Gastrocnemius medialis (tissue), 4 donors: ENCODE results near the gene TGFB3. TPM values are rescaled to one million over a fixed set of nuclear protein-coding genes. Genes with fewer than 3 reads are reported as not detected.
"Not testable (repeated sequence)": the region's sequence is repeated elsewhere in the genome, so short reads cannot be mapped to it uniquely, and the experiment has no call there.

Experiments
- ATAC-seq, 2 donors: fragments of 150-250 bp; one replicate each; pipeline ENCODE4 v1.9.1; 2016
- DNase-seq, 2 donors: peaks; one replicate each; pipeline ENCODE4 v3.0.0-alpha.2; 2019
- H3K27ac ChIP-seq, 4 donors: fragments of 200-600 bp; sonication (generic); 1 replicate in 1 of 4; 2 replicates in 3 of 4; pipeline ENCODE4 v1.5.1; 2016 to 2018; ENCODE audit warnings: mild to moderate bottlenecking in 2 of 4, moderate library complexity in 1 of 4
- H3K27me3 ChIP-seq, 3 donors: fragments of 200-600 bp; sonication (generic) in 2 of 3; 1 replicate in 1 of 3; 2 replicates in 2 of 3; pipeline versions ENCODE4 v1.5.1 to v1.6.0; 2016 to 2019; ENCODE audit warnings: mild to moderate bottlenecking in 1 of 3, moderate library complexity in 1 of 3
- H3K36me3 ChIP-seq, 2 donors: fragments of 200-600 bp; sonication (generic) in 1 of 2; one replicate each; pipeline ENCODE4 v1.5.1; 2017 to 2018
- H3K4me1 ChIP-seq, 2 donors: fragments of 200-600 bp; sonication (generic) in 1 of 2; one replicate each; pipeline ENCODE4 v1.5.1; 2016 to 2017; ENCODE audit warnings: mild to moderate bottlenecking in 2 of 2
- H3K4me3 ChIP-seq, 4 donors: fragments of 200-600 bp; sonication (generic) in 3 of 4; 1 replicate in 1 of 4; 2 replicates in 3 of 4; pipeline ENCODE4 v1.5.1; 2016 to 2019; ENCODE audit warnings: mild to moderate bottlenecking in 2 of 4
- H3K9me3 ChIP-seq, 3 donors: fragments of 200-600 bp; sonication (generic) in 2 of 3; 1 replicate in 1 of 3; 2 replicates in 2 of 3; pipeline ENCODE4 v1.5.1; 2016 to 2019
- CTCF ChIP-seq, 5 experiments: fragments of 450-650 bp in 3 of 5; fragments of 200-600 bp in 2 of 5; sonication (generic) in 2 of 5; IDR thresholded peaks in 4 of 5; conservative IDR thresholded peaks in 1 of 5; 1 replicate in 4 of 5; 2 replicates in 1 of 5; pipeline ENCODE4 v1.5.1; 2016 to 2019; ENCODE audit warnings: antibody characterized with exemption in 5 of 5, mild to moderate bottlenecking in 3 of 5, moderate library complexity in 3 of 5
- POLR2A ChIP-seq, 2 donors: fragments of 450-650 bp; IDR thresholded peaks; one replicate each; pipeline ENCODE4 v1.6.1; 2017; ENCODE audit warnings: antibody characterized with exemption in 2 of 2, mild to moderate bottlenecking in 2 of 2, moderate library complexity in 2 of 2
- in situ Hi-C, 4 donors: fragments of 200-750 bp; cut with MboI; loops; one replicate each; pipeline versions ENCODE4 v1.15.0 to v1.8.0; 2017; ENCODE audit warnings: low sequenced_read_pairs in 4 of 4
- intact Hi-C: fragments of 100-400 bp; cut with DNase I; formaldehyde crosslinking; loops from one replicate; pipeline ENCODE4 v1.15.1; 2023; ENCODE audit warnings: low total_unique reads
- total RNA-seq, 4 donors: library from RNA; depleted of rRNA; stranded (reverse); fragments of >200 nt; gene quantifications; one replicate each; pipeline versions ENCODE4 v1.1.0 to v1.2.3, GENCODE V29; 2016

The TGFB3 gene
- total RNA-seq, 4 donors from 2014 or later: 28.3 to 102 (median 60.8) TPM

- Histone ChIP-seq H3K9me3 (no peaks in the 10 kb centered on the region), H3K36me3 (peaks cover 0 to 9% of the 10 kb centered on the region in 2 donors), H3K4me3 (no peak overlapping the region), H3K27ac (no peak overlapping the region), H3K4me1 (peaks cover 14 to 16% of the 10 kb centered on the region in 2 donors), H3K27me3 (no peaks in the 10 kb centered on the region)
- no peak for TF ChIP-seq CTCF (IDR thresholded peaks at IDR 0.05 in 4 of 5, conservative IDR thresholded peaks at IDR 0.05 in 1 of 5)
- no peak for TF ChIP-seq POLR2A (IDR thresholded peaks at IDR 0.05)
- intact Hi-C loops (no loop called here), in situ Hi-C loops (no loop called here)
- ATAC-seq (no peak), DNase-seq (no peak)
Observed at GRCh38 chr14:76015668-76016067, 33.9 kb upstream of the TGFB3 start.

- in situ Hi-C loops (no loop called here), intact Hi-C loops (no loop called here)
- H3K36me3 ChIP-seq: peaks cover 0 to 4% of the 10 kb centered on the region in 2 donors
Observed at GRCh38 chr14:76015191-76015590, 33.4 kb upstream of the TGFB3 start.

GRCh38 chr14:76012354-76012753 lies 30.6 kb upstream of the TGFB3 start:
- H3K4me3 ChIP-seq: no peak overlapping the region
- H3K27me3 ChIP-seq: no peaks in the 10 kb centered on the region
- in situ Hi-C loops (no loop called here), intact Hi-C loops (no loop called here)
- H3K9me3 ChIP-seq: no peaks in the 10 kb centered on the region
- TF ChIP-seq POLR2A (IDR thresholded peaks at IDR 0.05) (no peak), CTCF (IDR thresholded peaks at IDR 0.05 in 4 of 5, conservative IDR thresholded peaks at IDR 0.05 in 1 of 5) (no peak)
- no peaks in the 10 kb centered on the region for H3K36me3 ChIP-seq
- H3K27ac ChIP-seq: peak overlapping the region; percentile 2 to 54 (median 42)
- peaks cover 14 to 16% of the 10 kb centered on the region in 2 donors for H3K4me1 ChIP-seq
- ATAC-seq: peak; percentile 23 to 64
- DNase-seq: no peak

More at GRCh38 chr14:76015191-76015590, 33.4 kb upstream of the TGFB3 start:
- H3K4me1 ChIP-seq: peaks cover 14 to 16% of the 10 kb centered on the region in 2 donors
- no peak for TF ChIP-seq POLR2A (IDR thresholded peaks at IDR 0.05)
- no peak for TF ChIP-seq CTCF (IDR thresholded peaks at IDR 0.05 in 4 of 5, conservative IDR thresholded peaks at IDR 0.05 in 1 of 5)
- H3K4me3 ChIP-seq: no peak overlapping the region
- DNase-seq (no peak), ATAC-seq (no peak)
- H3K9me3 ChIP-seq: no peaks in the 10 kb centered on the region
- H3K27me3 ChIP-seq: no peaks in the 10 kb centered on the region
- H3K27ac ChIP-seq: no peak overlapping the region

- DNase-seq: no peak
- no peak for ATAC-seq
- peaks cover 14 to 16% of the 10 kb centered on the region in 2 donors for H3K4me1 ChIP-seq
- H3K36me3 ChIP-seq: no peaks in the 10 kb centered on the region
- H3K4me3 ChIP-seq: no peak overlapping the region
- no peak for TF ChIP-seq POLR2A (IDR thresholded peaks at IDR 0.05)
- no peak for TF ChIP-seq CTCF (IDR thresholded peaks at IDR 0.05 in 4 of 5, conservative IDR thresholded peaks at IDR 0.05 in 1 of 5)
- H3K27me3 ChIP-seq: no peaks in the 10 kb centered on the region
- peak overlapping the region in 1 of 4 donors; percentile 2 for H3K27ac ChIP-seq
- H3K9me3 ChIP-seq: no peaks in the 10 kb centered on the region
- in situ Hi-C loops (no loop called here), intact Hi-C loops (no loop called here)
Observed at GRCh38 chr14:76011930-76012329, 30.1 kb upstream of the TGFB3 start.

GRCh38 chr14:76009627-76010026 lies 27.8 kb upstream of the TGFB3 start:
- H3K4me3 ChIP-seq, H3K27me3 ChIP-seq, DNase-seq, intact Hi-C loops, in situ Hi-C loops, ATAC-seq, H3K9me3 ChIP-seq, H3K27ac ChIP-seq: not testable (repeated sequence)
- H3K36me3 ChIP-seq: peaks cover 0 to 15% of the 10 kb centered on the region in 2 donors
- H3K4me1 ChIP-seq: peaks cover 14 to 16% of the 10 kb centered on the region in 2 donors
